Hepatocyte (in vitro differentiated cells): Measurements from ENCODE around the gene GPR15.

Experiments used
- CTCF ChIP-seq: fragments of 200-600 bp; sonication (generic); IDR thresholded peaks from 2 replicates; pipeline ENCODE4 v1.5.1; 2016; ENCODE audit warnings: antibody characterized with exemption, mild to moderate bottlenecking; ENCODE audit not compliant: poor library complexity
- EZH2 ChIP-seq: fragments of 200-600 bp; sonication (generic); IDR thresholded peaks from 2 replicates; pipeline ENCODE4 v1.6.1; 2016; ENCODE audit warnings: antibody characterized with exemption, mild to moderate bottlenecking, borderline replicate concordance
- EZH2phosphoT487 ChIP-seq: fragments of 200-600 bp; sonication (generic); IDR thresholded peaks from one replicate; pipeline ENCODE4 v1.6.1; 2018; ENCODE audit warnings: antibody characterized with exemption, mild to moderate bottlenecking, low read depth, moderate library complexity; ENCODE audit not compliant: unreplicated experiment, severe bottlenecking

- no peak for TF ChIP-seq CTCF
- no peak for TF ChIP-seq EZH2
- TF ChIP-seq EZH2phosphoT487, result no peak
Observed at GRCh38 chr3:98521897-98522543, 9.8 kb upstream of the GPR15 start.
